Activated B cell treated with CpG ODN at 0.5 μM for 24 hours (primary cell): ENCODE data around the gene TDP2. TPM values are rescaled to one million over a fixed set of nuclear protein-coding genes. Genes with fewer than 3 reads are reported as not detected.
"Not testable (repeated sequence)": the region's sequence is repeated elsewhere in the genome, so short reads cannot be mapped to it uniquely, and the experiment has no call there.

Experiments used
- ATAC-seq: fragments of 200-7000 bp; cut with Tn5 transposase; one replicate; pipeline ENCODE4 v1.10.0; 2021; ENCODE audit warnings: low read depth, mild to moderate bottlenecking, moderate library complexity
- CTCF ChIA-PET: fragments of 350-600 bp; sonication (Branson Sonifier 250); formaldehyde crosslinking; loops from one replicate; lab custom pipeline; 2021; ENCODE audit warnings: antibody characterized with exemption; lab: Charles Lee
- POLR2A ChIA-PET: fragments of 350-600 bp; sonication (Branson Sonifier 250); formaldehyde crosslinking; loops from one replicate; lab custom pipeline; 2021; ENCODE audit warnings: antibody characterized with exemption; lab: Charles Lee
- DNase-seq: peaks from one replicate; pipeline ENCODE4 v3.0.0; 2022
- H3K27ac Mint-ChIP-seq: one replicate; pipeline ENCODE4 v1.8.0; 2020; ENCODE audit warnings: mixed read lengths
- H3K27me3 Mint-ChIP-seq: one replicate; pipeline ENCODE4 v1.8.0; 2021; ENCODE audit warnings: mixed read lengths
- H3K36me3 Mint-ChIP-seq: one replicate; pipeline ENCODE4 v1.8.0; 2021; ENCODE audit warnings: low read depth, mixed read lengths
- H3K4me1 Mint-ChIP-seq: one replicate; pipeline ENCODE4 v1.8.0; 2021; ENCODE audit warnings: mixed read lengths
- H3K4me3 Mint-ChIP-seq: one replicate; pipeline ENCODE4 v1.8.0; 2020; ENCODE audit warnings: mild to moderate bottlenecking, mixed read lengths
- H3K9me3 Mint-ChIP-seq: one replicate; pipeline ENCODE4 v1.8.0; 2020; ENCODE audit warnings: mixed read lengths
- CTCF ChIP-seq: fragments of 200-600 bp; IDR thresholded peaks from one replicate; pipeline ENCODE4 v1.8.0; 2022; ENCODE audit warnings: antibody characterized with exemption, mild to moderate bottlenecking
- intact Hi-C: fragments of 100-400 bp; cut with micrococcal nuclease; formaldehyde crosslinking; loops from one replicate; pipeline ENCODE4 v1.15.1; 2024
- total RNA-seq: library from RNA; stranded (reverse); gene quantifications from 2 replicates; pipeline ENCODE4 v1.2.3, GENCODE V29; 2022

TDP2 gene
- total RNA-seq, 1 donor from 2014 or later: 51.1 TPM

DNA sequence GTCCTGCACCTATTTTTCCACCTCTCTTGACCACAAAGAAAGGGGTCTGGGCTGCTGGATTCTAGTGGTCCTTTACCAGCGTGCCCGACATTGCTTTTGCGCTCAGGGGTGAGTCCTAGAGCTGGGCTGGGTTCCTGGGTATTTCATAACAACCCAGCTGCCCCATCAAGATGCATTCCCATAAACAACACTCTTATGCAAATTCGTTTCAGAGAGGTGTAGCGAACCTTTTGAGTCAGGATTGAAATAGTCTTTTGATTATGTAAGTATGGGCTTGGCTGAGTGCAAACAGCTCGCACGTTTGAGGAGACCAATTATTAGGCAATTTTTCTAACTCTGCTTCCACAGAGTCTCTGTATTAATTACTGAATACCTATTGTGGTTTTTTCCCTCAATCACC, 13.9 kb upstream of the TDP2 start:
- no peak overlapping the region for H3K27ac Mint-ChIP-seq
- ATAC-seq: no peak
- no peak for TF ChIP-seq CTCF
- H3K4me1 Mint-ChIP-seq: peaks cover 5% of the 10 kb centered on the region
- no peaks in the 10 kb centered on the region for H3K27me3 Mint-ChIP-seq
- no peaks in the 10 kb centered on the region for H3K9me3 Mint-ChIP-seq
- ChIA-PET CTCF (no interaction called here), POLR2A (no interaction called here)
- intact Hi-C loops: no loop called here
- no peak overlapping the region for H3K4me3 Mint-ChIP-seq
- H3K36me3 Mint-ChIP-seq: peaks cover under 1% of the 10 kb centered on the region
- no peak for DNase-seq

DNA sequence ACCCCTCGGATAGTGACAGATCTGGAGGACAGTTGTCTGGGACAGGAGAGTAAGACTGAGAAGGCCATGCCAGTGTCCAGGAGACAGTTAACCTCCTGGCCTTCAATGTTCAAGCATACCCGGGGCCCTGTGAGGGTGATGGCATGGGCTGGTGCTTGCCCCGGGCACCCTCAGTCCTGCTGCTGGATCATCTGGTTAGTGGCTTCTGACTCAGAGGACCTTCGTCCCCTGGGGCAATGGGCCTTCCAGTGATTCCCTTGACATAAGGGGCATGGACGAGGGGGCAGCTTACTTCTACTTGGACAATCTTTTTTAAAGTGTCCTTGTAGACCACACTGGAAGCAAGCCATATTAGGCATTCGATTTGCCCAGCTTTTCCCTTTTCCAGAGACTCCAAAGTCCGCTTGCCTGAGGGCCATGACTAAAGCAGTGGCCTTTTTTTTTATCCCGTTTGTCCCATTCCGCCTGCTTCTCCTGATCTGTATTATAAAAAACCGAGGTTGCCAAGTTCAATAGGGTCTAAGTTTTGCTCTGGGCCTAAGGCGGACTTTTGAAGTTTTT, 12.2 kb upstream of the TDP2 start:
- H3K27me3 Mint-ChIP-seq, POLR2A ChIA-PET, CTCF ChIA-PET: not testable (repeated sequence)

DNA sequence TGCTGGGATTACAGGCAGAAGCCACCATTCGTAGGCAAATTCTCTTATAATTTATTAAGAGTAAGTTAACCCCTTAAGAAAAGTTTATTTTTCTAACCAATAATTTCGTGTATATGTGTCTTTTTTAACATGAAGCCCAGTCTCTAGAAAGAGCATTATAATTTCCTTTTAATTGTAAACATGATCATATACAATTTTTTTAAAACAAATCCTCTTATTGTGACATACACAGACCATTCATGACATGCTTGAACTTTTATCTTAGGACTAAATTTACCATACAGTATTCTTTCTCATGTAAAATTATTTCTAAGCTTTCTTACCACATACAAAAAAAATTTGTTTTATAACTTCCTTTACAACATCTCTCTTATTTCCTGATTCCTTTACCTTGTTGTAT, 6.9 kb upstream of the TDP2 start:
- intact Hi-C loops: no loop called here
- CTCF ChIA-PET: interaction anchor here (0.6 kb wide), 1 partner anchor 93 kb away, joined by 3 read pairs; no protein-coding TSS in a partner anchor
- no peaks in the 10 kb centered on the region for H3K27me3 Mint-ChIP-seq
- no peak overlapping the region for H3K4me3 Mint-ChIP-seq
- H3K4me1 Mint-ChIP-seq: peaks cover 4% of the 10 kb centered on the region
- ATAC-seq: no peak
- peaks cover 11% of the 10 kb centered on the region for H3K36me3 Mint-ChIP-seq
- no peak overlapping the region for H3K27ac Mint-ChIP-seq
- H3K9me3 Mint-ChIP-seq: peaks cover 8% of the 10 kb centered on the region
- POLR2A ChIA-PET: no interaction called here
- DNase-seq: no peak
- TF ChIP-seq CTCF: no peak

More for the DNA sequence above, 12.2 kb upstream of the TDP2 start:
- DNase-seq, H3K9me3 Mint-ChIP-seq, H3K36me3 Mint-ChIP-seq, H3K27ac Mint-ChIP-seq, intact Hi-C loops, ATAC-seq, H3K4me1 Mint-ChIP-seq, H3K4me3 Mint-ChIP-seq: not testable (repeated sequence)

DNA sequence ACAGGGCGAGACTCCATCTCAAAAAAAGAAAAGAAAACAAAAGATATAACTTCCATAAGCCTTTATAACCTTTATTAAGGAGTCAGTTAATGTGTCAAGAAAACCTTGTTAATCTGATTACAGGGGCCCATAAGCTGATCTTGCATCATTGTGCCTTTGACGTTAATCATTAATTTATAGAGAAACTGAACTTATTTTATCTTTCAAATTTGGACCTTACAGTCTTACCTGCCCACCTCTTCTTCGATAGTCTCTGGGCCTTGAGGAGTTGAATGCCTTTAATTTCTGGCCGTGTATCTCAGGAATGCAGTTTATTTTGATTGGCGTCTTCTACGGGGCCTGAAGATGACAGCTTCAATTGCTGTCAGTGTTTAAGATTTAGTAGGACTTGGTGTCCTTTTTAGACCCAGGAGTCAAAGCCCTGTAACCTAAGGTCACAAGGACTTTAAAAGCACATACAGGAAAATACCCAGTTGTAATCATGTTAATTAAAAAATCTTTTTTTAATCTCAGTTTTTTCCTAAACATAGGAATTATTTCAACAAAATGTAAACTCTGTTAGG, 6.0 kb upstream of the TDP2 start:
- Mint-ChIP-seq H3K36me3 (peaks cover 11% of the 10 kb centered on the region), H3K4me3 (no peak overlapping the region), H3K4me1 (peaks cover 10% of the 10 kb centered on the region), H3K27ac (no peak overlapping the region), H3K27me3 (no peaks in the 10 kb centered on the region), H3K9me3 (peaks cover 8% of the 10 kb centered on the region)
- DNase-seq: no peak
- ATAC-seq: no peak
- no peak for TF ChIP-seq CTCF
- POLR2A ChIA-PET: interaction anchor here (0.6 kb wide), 1 partner anchor 26 kb away, joined by 4 read pairs; no protein-coding TSS in a partner anchor
- intact Hi-C loops: no loop called here
- CTCF ChIA-PET: no interaction called here

DNA sequence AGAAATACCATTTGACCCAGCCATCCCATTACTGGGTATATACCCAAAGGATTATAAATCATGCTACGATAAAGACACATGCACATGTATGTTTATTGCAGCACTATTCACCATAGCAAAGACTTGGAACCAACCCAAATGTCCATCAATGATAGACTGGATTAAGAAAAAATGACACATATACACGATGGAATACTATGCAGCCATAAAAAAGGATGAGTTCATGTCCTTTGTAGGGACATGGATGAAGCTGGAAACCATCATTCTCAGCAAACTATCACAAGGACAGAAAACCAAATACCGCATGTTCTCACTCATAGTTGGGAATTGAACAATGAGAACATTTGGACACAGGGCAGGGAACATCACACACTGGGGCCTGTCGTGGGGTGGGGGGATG, 4.4 kb upstream of the TDP2 start:
- H3K9me3 Mint-ChIP-seq, intact Hi-C loops, ATAC-seq, CTCF ChIA-PET, DNase-seq, H3K4me3 Mint-ChIP-seq, POLR2A ChIA-PET, H3K27ac Mint-ChIP-seq, H3K27me3 Mint-ChIP-seq: not testable (repeated sequence)
- H3K36me3 Mint-ChIP-seq: peaks cover 24% of the 10 kb centered on the region
- H3K4me1 Mint-ChIP-seq: peaks cover 22% of the 10 kb centered on the region

- ATAC-seq, intact Hi-C loops, CTCF ChIA-PET, H3K9me3 Mint-ChIP-seq, H3K27ac Mint-ChIP-seq, DNase-seq, POLR2A ChIA-PET, H3K27me3 Mint-ChIP-seq, H3K4me3 Mint-ChIP-seq: not testable (repeated sequence)
- H3K4me1 Mint-ChIP-seq: peaks cover 27% of the 10 kb centered on the region
- H3K36me3 Mint-ChIP-seq: peaks cover 23% of the 10 kb centered on the region
These were observed 3.8 kb upstream of the TDP2 start for GRCh38 chr6:24670492-24670891.
